ENCODE data around the gene CPNE5.

DNA sequence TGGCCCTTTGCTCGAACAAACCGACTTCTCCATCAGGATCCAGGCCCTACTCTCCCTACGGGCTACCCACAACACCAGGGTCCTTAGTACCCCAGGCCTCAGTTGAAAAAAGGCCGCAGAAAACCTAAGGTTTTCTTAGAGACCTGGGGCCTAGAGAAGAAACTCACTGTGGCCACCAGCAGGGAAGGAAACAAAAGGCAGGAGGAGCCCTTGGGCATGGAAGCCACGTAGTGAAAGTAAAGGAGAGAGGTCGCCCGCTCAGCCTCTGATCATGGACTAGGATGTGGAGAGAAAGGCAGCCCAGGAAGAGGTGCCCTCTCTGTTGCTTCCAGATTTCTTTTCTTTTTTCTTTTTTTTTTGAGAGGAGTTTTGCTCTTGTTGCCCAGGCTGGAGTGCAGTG is 31.5 kb downstream of the CPNE5 start:
- TF ChIP-seq, protein P1, sequence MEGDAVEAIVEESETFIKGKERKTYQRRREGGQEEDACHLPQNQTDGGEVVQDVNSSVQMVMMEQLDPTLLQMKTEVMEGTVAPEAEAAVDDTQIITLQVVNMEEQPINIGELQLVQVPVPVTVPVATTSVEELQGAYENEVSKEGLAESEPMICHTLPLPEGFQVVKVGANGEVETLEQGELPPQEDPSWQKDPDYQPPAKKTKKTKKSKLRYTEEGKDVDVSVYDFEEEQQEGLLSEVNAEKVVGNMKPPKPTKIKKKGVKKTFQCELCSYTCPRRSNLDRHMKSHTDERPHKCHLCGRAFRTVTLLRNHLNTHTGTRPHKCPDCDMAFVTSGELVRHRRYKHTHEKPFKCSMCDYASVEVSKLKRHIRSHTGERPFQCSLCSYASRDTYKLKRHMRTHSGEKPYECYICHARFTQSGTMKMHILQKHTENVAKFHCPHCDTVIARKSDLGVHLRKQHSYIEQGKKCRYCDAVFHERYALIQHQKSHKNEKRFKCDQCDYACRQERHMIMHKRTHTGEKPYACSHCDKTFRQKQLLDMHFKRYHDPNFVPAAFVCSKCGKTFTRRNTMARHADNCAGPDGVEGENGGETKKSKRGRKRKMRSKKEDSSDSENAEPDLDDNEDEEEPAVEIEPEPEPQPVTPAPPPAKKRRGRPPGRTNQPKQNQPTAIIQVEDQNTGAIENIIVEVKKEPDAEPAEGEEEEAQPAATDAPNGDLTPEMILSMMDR (IDR thresholded peaks at IDR 0.05): no peak
- TF ChIP-seq POLR2A (IDR thresholded peaks at IDR 0.05): no peak
- no peak for TF ChIP-seq POLR2AphosphoS5 (IDR thresholded peaks at IDR 0.05; ENCODE audit: insufficient read depth in 1 of 2, low read depth in 1 of 2)

Measured in vagina (tissue), 2 donors.